Regular cardiac myocyte (primary cell): ENCODE measurements around the gene OR52K1. TPM values are rescaled to one million over a fixed set of nuclear protein-coding genes. Genes with fewer than 3 reads are reported as not detected.

Experiments used
- total RNA-seq: library from RNA; depleted of rRNA; stranded (reverse); fragments of >200 nt; gene quantifications from 2 replicates; pipeline ENCODE4 v1.2.3, GENCODE V29; 2014

The OR52K1 gene
- total RNA-seq, result not detected in 2 replicates

DNA sequence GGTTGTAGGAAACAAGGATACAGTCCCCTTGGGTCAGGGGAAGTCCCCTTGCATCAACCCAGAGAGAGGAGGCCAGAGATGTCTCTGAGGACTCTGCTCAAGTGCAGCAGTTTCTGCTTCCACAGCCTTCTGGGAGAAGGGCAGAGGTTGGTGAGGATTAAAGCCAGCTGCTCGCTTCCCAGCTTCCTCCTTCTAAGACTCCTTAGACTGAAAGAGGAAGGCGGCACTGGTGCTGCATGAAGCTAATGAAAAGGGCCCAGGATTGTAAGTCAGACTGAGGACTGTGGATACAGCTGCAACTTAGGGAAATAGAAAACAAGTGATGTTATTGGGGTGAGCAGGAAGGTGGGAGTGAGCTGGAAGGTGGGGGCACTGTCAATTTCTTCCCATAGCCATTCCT lies at the start of gene OR52K1:
OR52K1 (plus strand) TSS at position 202 of the 400 bp plus-strand sequence. CDS start 6,255 bp downstream, outside the sequence.

GRCh38 chr11:4448995-4449394 lies 33.5 kb upstream of the OR52K1 start, which contains the start of gene OR52K2:
Gene OR52K2, plus strand, starts transcription at chr11:4449295. Its CDS starts 45 bp downstream, at chr11:4449340.

Other genes with a start within 250 kb of the OR52K1 start
- gene OR52B4, start 114.3 kb upstream of the OR52K1 start, total RNA-seq, result not detected in 2 replicates
- gene TRIM21, start 88.9 kb upstream of the OR52K1 start, total RNA-seq, result 18.6 and 25.5 TPM in 2 replicates
- not detected in 2 replicates for gene OR52K2, start 33.4 kb upstream of the OR52K1 start, total RNA-seq
- gene OR52M1, start 62.5 kb downstream of the OR52K1 start, total RNA-seq, result not detected in 2 replicates
- not detected in 2 replicates for gene OR52I2, start 99.1 kb downstream of the OR52K1 start, total RNA-seq
- not detected in 2 replicates for gene OR52I1, start 111.4 kb downstream of the OR52K1 start, total RNA-seq
- 7.7 and 11.0 TPM in 2 replicates for gene TRIM68, start 125.6 kb downstream of the OR52K1 start, total RNA-seq
- gene OR51D1, start 154.8 kb downstream of the OR52K1 start, total RNA-seq, result not detected in 2 replicates
- gene OR51E1, start 161.3 kb downstream of the OR52K1 start, total RNA-seq, result not detected in 2 replicates
- 0.19 and 0.56 TPM in 2 replicates for gene OR51E2, start 215.2 kb downstream of the OR52K1 start, total RNA-seq
- gene MMP26, start 222.1 kb downstream of the OR52K1 start, total RNA-seq, result not detected in 2 replicates